Neural cell (in vitro differentiated cells): ENCODE results near the gene APLF.

ENCODE experiments used
- CTCF ChIP-seq: fragments of 450-650 bp; IDR thresholded peaks from 2 replicates; pipeline ENCODE4 v1.5.1; 2014; ENCODE audit warnings: antibody characterized with exemption, mild to moderate bottlenecking, moderate library complexity; ENCODE audit not compliant: poor library complexity, severe bottlenecking
- EP300 ChIP-seq: fragments of 450-650 bp; conservative IDR thresholded peaks from 2 replicates; pipeline ENCODE4 v1.6.1; 2014; ENCODE audit warnings: antibody characterized with exemption, mild to moderate bottlenecking, moderate library complexity; ENCODE audit not compliant: poor library complexity, severe bottlenecking
- EZH2 ChIP-seq: fragments of 200-600, 300-800 bp; shearing (Covaris generic), sonication (generic); IDR thresholded peaks from 2 replicates; pipeline ENCODE4 v1.6.1; 2014; ENCODE audit warnings: antibody characterized with exemption, low read length, borderline replicate concordance, mild to moderate bottlenecking; ENCODE audit not compliant: insufficient read depth, poor library complexity, severe bottlenecking
- POLR2AphosphoS5 ChIP-seq: IDR thresholded peaks from 2 replicates; pipeline ENCODE4 v1.6.1; 2012
- RAD21 ChIP-seq: fragments of 450-650 bp; conservative IDR thresholded peaks from 2 replicates; pipeline ENCODE4 v1.6.1; 2014; ENCODE audit warnings: antibody characterized with exemption, mild to moderate bottlenecking, moderate library complexity
- REST ChIP-seq: IDR thresholded peaks from 2 replicates; pipeline ENCODE4 v1.6.1; 2012; ENCODE audit warnings: borderline replicate concordance
- SMC3 ChIP-seq: fragments of 450-650 bp; conservative IDR thresholded peaks from 2 replicates; pipeline ENCODE4 v1.6.1; 2014; ENCODE audit warnings: antibody characterized with exemption, mild to moderate bottlenecking, moderate library complexity; ENCODE audit not compliant: poor library complexity
- TAF1 ChIP-seq: IDR thresholded peaks from 2 replicates; pipeline ENCODE4 v1.6.1; 2012; ENCODE audit warnings: low read depth

- no peak for TF ChIP-seq CTCF
- no peak for TF ChIP-seq EZH2
- TF ChIP-seq POLR2AphosphoS5 = no peak
- no peak for TF ChIP-seq RAD21
- TF ChIP-seq REST = no peak
- TF ChIP-seq SMC3 = no peak
- no peak for TF ChIP-seq TAF1
- no peak for TF ChIP-seq EP300
Measured at GRCh38 chr2:68579689-68580088, 112.3 kb downstream of the APLF start.
